ENCODE measurements around the gene KDM3A. TPM values are rescaled to one million over a fixed set of nuclear protein-coding genes. Genes with fewer than 3 reads are reported as not detected.

The KDM3A gene
- total RNA-seq, 1 experiment from 2014 or later, result 34.2 TPM

- no peaks in the 10 kb centered on the region for H3K9me3 Mint-ChIP-seq
- H3K27ac Mint-ChIP-seq, result no peak overlapping the region; the same call in 1 of the 2 replicates
- H3K27me3 Mint-ChIP-seq (ENCODE audit: low read depth), result no peaks in the 10 kb centered on the region
- ATAC-seq, result no peak
- TF ChIP-seq ATF3 (CRISPR knock-in tag; conservative IDR thresholded peaks at IDR 0.05) (no peak), ZNF512 (CRISPR knock-in tag; IDR thresholded peaks at IDR 0.05; ENCODE audit: borderline replicate concordance) (no peak), SOX15 (CRISPR knock-in tag; IDR thresholded peaks at IDR 0.05) (no peak), USF2 (CRISPR knock-in tag; IDR thresholded peaks at IDR 0.05) (no peak), ESRRA (CRISPR knock-in tag; IDR thresholded peaks at IDR 0.05; ENCODE audit: borderline replicate concordance) (no peak), JUN (CRISPR knock-in tag; IDR thresholded peaks at IDR 0.05) (no peak), MXD4 (CRISPR knock-in tag; IDR thresholded peaks at IDR 0.05; ENCODE audit: borderline replicate concordance) (no peak), HMGA2 (CRISPR knock-in tag; IDR thresholded peaks at IDR 0.05) (no peak), NR1H2 (CRISPR knock-in tag; IDR thresholded peaks at IDR 0.05) (no peak), CREM (CRISPR knock-in tag; IDR thresholded peaks at IDR 0.05) (no peak), FOXP1 (CRISPR knock-in tag; IDR thresholded peaks at IDR 0.05; ENCODE audit: borderline replicate concordance) (no peak), FOXJ3 (CRISPR knock-in tag; IDR thresholded peaks at IDR 0.05; ENCODE audit: borderline replicate concordance) (no peak), ZBTB21 (CRISPR knock-in tag; IDR thresholded peaks at IDR 0.05; ENCODE audit: borderline replicate concordance) (no peak), GABPB1 (CRISPR knock-in tag; IDR thresholded peaks at IDR 0.05) (no peak), PREB (CRISPR knock-in tag; IDR thresholded peaks at IDR 0.05; ENCODE audit: borderline replicate concordance) (no peak), TP53 (CRISPR knock-in tag; IDR thresholded peaks at IDR 0.05) (no peak)
- TF ChIP-seq, protein P1, sequence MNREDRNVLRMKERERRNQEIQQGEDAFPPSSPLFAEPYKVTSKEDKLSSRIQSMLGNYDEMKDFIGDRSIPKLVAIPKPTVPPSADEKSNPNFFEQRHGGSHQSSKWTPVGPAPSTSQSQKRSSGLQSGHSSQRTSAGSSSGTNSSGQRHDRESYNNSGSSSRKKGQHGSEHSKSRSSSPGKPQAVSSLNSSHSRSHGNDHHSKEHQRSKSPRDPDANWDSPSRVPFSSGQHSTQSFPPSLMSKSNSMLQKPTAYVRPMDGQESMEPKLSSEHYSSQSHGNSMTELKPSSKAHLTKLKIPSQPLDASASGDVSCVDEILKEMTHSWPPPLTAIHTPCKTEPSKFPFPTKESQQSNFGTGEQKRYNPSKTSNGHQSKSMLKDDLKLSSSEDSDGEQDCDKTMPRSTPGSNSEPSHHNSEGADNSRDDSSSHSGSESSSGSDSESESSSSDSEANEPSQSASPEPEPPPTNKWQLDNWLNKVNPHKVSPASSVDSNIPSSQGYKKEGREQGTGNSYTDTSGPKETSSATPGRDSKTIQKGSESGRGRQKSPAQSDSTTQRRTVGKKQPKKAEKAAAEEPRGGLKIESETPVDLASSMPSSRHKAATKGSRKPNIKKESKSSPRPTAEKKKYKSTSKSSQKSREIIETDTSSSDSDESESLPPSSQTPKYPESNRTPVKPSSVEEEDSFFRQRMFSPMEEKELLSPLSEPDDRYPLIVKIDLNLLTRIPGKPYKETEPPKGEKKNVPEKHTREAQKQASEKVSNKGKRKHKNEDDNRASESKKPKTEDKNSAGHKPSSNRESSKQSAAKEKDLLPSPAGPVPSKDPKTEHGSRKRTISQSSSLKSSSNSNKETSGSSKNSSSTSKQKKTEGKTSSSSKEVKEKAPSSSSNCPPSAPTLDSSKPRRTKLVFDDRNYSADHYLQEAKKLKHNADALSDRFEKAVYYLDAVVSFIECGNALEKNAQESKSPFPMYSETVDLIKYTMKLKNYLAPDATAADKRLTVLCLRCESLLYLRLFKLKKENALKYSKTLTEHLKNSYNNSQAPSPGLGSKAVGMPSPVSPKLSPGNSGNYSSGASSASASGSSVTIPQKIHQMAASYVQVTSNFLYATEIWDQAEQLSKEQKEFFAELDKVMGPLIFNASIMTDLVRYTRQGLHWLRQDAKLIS (CRISPR knock-in tag; IDR thresholded peaks at IDR 0.05; ENCODE audit: borderline replicate concordance), result no peak
- TF ChIP-seq, protein P2, sequence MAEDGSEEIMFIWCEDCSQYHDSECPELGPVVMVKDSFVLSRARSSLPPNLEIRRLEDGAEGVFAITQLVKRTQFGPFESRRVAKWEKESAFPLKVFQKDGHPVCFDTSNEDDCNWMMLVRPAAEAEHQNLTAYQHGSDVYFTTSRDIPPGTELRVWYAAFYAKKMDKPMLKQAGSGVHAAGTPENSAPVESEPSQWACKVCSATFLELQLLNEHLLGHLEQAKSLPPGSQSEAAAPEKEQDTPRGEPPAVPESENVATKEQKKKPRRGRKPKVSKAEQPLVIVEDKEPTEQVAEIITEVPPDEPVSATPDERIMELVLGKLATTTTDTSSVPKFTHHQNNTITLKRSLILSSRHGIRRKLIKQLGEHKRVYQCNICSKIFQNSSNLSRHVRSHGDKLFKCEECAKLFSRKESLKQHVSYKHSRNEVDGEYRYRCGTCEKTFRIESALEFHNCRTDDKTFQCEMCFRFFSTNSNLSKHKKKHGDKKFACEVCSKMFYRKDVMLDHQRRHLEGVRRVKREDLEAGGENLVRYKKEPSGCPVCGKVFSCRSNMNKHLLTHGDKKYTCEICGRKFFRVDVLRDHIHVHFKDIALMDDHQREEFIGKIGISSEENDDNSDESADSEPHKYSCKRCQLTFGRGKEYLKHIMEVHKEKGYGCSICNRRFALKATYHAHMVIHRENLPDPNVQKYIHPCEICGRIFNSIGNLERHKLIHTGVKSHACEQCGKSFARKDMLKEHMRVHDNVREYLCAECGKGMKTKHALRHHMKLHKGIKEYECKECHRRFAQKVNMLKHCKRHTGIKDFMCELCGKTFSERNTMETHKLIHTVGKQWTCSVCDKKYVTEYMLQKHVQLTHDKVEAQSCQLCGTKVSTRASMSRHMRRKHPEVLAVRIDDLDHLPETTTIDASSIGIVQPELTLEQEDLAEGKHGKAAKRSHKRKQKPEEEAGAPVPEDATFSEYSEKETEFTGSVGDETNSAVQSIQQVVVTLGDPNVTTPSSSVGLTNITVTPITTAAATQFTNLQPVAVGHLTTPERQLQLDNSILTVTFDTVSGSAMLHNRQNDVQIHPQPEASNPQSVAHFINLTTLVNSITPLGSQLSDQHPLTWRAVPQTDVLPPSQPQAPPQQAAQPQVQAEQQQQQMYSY (CRISPR knock-in tag; IDR thresholded peaks at IDR 0.05), result no peak
- no peaks in the 10 kb centered on the region for H3K4me1 Mint-ChIP-seq
- POLR2A ChIA-PET, result no interaction called here
- CTCF ChIA-PET, result interaction anchor here (0.9 kb wide), 1 partner anchor 88 kb away, joined by 3 read pairs; no protein-coding TSS in a partner anchor
- peaks cover 95% of the 10 kb centered on the region for H3K36me3 Mint-ChIP-seq
- H3K4me3 Mint-ChIP-seq, result no peak overlapping the region
- DNase-seq (ENCODE audit: low spot score), result no peak
These were observed 43.9 kb downstream of the KDM3A start for GRCh38 chr2:86485103-86485502.

Measured in WTC11 (cell line).